OCI-M1 (cell line): ENCODE results near the gene FBXO11.
A peak's percentile ranks its signal among the peaks of the same experiment; 100 is the strongest.
"Not testable (repeated sequence)": the region's sequence is repeated elsewhere in the genome, so short reads cannot be mapped to it uniquely, and the experiment has no call there.

Experiments used
- DNase-seq: peaks from one replicate; lab custom pipeline; 2025; lab: John Stamatoyannopoulos, UW

Gene FBXO11

GRCh38 chr2:47906157-47907038 lies at the start of gene FBXO11:
TSS of gene FBXO11 (minus strand) at chr2:47906498. CDS start at chr2:47905720, 778 bp downstream.
- DNase-seq: peak; percentile 98

DNA sequence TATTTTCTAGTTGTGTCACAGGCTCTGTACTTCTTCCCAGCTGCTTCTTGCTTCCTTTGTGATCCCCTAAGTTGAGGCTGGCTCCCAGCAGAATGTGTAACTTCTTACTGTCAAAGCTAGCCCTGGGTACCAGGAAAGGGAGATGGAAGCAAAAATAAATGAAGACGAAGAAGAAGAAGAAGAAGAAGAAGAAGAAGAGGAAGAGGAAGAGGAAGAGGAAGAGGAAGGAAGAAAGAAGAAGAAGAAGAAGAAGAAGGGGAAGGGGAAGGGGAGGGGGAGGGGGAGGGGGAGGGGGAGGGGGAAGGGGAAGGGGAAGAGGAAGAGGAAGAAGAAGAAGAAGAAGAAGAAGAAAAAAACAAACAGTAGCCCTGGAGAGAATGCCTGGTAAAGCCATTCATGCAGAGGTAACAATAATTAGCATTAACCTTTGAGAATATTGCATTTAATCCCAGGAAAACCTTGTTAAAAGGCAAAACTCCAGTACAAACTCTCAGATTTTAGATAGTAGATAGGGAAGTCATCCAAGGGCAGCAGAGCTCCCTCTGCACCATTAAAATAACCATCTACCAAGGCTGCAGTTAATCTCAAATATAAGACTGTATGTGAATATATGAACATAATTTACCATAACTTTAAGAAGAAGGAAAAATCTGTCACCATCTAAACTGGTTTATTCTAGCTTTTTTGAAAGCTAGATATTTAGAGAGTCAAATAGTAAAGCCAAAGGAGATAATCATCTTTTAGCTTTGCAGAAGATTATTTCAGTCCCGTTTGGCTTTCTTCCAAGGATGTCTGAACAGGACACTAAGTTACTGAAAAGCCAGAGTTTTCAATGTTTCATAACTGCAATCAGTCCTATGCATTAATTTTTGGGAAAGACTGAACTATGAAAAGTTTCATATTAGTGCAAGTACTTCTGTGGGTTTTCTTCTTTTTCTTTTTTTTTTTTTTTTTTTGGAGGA lies 44.3 kb upstream of the FBXO11 start:
- no peak for DNase-seq

GRCh38 chr2:47946593-47946992 lies 40.3 kb upstream of the FBXO11 start:
- no peak for DNase-seq

GRCh38 chr2:47945046-47945781 lies 38.9 kb upstream of the FBXO11 start:
- no peak for DNase-seq

GRCh38 chr2:47941936-47942335 lies 35.6 kb upstream of the FBXO11 start:
- DNase-seq: no peak

DNA sequence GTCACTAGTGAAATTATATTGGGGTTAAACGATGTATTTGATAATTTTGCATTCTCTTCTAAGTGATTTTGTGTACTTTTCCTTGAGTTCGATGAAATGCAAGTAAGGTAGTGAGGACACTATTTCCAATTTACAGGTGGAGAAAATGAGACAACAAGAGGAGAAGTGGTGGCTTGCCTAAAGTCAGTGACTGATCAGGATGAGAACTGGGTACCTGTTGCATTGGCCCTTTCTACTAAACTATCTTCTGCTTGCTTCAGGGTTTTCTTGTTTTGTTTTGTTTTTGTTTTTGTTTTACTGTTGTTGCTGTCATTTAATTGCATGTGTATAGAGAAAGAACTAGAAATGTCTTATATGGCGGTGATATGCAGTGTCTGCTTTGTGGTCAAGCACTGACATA lies 31.4 kb upstream of the FBXO11 start:
- DNase-seq: no peak

GRCh38 chr2:47935071-47935470 lies 28.8 kb upstream of the FBXO11 start:
- DNase-seq: no peak

- no peak for DNase-seq
Measured at GRCh38 chr2:47918043-47918442, 11.7 kb upstream of the FBXO11 start.

DNA sequence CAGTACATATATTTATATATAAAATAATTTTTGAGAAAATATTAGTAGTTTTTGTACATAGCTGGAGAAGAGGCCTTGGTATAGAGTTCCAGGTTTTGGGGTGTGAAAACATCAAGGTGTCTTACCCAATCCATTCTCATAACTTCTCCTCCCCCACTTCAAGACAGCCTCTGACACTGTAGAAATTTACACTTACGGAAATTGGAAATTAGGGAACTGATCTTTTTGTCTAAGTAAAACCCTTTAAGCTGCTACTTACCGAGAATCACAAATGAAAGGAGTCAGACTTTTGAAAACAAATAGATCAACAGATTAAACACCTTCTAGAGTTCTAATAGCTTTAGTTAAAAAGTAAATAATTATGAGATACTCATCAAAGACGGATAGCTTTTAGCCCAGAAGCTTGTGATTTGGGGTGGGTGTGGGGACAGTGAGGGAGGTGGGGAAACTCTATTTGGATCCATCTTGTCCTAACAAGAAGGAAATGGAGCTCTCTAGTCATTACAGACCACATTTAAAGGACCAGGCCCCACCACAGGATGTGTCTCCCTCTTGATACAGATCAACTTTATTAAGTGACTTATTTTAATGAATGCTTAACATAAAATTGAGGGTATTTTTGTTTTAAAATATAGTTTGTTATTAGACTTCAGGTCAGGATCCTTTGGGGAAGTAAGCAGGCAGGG lies 11.1 kb upstream of the FBXO11 start:
- no peak for DNase-seq

DNA sequence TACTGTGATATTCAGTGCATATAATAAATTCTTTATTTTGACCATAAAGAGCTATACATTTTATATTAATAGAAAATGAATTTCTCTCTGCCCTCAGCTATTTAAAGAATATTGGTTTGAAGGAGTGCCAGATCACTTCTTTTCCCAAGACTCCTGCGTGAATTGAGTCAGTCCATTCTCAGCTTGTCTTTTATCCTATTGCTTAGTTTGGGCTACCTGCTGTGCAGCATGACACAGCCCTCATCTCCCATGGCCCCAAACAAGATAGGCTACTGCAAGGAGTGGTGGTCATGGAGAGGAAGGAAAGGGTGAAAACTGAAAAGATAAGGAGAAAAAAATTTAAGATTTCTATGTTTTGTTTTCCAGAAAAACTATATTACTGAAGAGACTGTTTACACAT lies 10.1 kb upstream of the FBXO11 start:
- no peak for DNase-seq

DNA sequence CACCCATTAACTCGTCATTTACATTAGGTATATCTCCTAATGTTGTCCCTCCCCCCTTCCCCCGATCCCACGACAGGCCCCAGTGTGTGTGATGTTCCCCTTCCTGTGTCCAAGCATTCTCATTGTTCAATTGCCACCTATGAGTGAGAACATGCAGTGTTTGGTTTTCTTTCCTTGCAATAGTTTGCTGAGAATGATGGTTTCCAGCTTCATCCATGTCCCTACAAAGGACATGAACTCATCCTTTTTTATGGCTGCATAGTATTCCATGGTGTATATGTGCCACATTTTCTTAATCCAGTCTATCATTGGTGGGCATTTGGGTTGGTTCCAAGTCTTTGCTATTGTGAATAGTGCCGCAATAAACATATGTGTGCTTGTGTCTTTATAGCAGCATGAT lies 4.4 kb upstream of the FBXO11 start:
- DNase-seq: not testable (repeated sequence)

- no peak for DNase-seq
Measured at GRCh38 chr2:47908682-47909081, 2.4 kb upstream of the FBXO11 start.

DNA sequence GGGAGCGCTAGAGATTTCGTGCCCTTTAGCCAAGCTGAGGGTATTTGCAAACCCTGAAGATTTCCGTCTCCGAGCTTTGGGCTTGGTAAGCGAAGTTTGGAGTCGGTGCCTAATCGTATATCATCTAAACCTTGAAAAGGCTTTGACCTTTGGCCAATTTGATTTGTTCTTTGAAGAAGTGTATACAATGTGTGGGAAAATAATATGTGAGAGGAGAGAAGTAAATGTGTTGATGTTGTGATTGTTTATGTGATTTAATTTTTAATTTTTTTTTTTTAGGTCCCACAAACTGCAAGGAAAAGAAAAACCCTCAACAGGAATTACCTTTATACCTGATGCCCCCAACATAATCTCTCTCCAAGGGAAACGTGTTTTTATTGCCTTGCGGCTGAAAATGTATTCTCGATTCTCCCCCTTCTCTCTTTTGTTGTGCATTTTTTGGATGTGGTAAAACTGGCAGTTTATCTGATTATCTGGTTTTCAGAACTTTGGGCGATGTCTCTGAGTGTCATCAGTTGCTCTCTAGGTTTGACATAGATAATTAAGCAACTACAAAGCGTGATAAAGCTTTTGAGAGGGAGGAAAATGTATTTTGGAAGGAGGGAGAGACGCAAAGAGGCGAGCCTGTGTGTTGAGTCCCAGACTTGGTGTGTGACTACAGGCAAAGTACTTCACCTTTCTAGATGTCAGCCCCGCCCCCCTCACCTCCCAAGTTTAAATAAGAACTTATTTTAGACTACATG lies 912 bp upstream of the FBXO11 start:
- peak; percentile 79 for DNase-seq

DNA sequence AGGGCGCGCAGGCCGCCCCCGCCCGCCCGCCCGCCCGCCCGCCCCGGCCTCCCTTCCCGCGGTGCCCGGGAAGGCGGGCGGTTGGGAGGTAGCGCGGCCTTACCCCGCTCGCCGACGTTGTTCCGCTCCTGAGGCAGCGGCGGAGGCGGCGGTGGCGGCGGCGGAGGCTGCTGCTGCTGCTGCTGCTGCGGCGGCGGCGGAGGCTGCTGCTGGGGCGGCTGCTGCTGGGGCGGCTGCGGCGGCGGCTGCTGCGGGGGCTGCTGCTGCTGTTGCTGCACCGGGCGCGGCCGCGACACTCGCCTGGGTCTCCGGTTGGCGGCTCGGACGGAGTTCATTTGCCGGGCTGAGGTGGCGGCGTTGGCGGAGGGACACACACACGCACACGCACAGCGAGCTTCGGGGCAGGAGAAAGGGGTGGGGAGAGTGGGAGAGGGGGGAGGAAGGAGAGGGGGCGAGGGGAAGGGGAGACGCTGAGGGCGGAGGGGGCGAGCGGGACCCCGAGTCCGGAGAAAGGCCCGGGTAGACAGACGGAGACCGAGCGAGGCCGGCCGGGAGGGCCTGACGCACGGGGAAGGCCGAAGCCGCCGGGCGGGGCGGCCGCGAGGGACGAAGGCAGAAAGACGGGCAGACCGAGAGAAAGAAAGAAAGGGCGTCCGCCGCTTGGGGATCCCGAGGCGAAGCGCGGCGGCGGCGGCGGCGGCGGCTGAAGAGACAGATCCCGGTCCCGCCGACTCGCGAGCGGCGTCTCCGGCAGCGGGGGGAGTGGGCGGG lies 727 bp downstream of the FBXO11 start:
- DNase-seq: peak; percentile 73

DNA sequence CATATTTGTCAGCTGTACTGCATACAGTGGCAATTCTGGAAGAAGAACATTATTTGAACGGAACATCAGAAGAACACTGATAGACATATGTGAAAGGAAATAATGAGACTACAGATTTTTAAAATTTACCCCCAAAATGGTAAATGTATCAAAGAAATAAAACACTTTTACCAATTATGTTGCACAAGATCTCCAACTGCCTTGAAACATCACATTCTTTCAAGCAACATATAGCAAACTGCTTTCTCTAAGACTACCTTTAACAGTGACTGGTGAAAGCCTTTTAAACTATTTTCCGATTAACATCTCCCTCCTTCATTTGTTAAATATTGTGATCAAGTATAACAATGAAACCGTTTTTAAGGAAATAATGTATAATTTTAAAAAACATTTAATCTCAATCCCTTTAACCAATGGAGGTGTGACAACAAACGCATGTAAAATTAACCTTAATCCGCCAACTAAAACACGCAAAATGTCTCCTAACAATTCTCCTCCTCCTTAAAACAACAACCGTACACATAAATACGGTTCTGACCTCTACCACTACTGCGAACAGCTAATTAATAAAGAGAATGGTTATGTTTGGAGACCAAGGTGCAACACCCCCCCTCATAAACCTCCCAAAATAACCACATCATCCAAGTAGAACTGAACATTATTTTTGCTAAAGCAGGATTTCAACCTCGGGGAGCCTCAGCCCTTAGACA lies 2.4 kb downstream of the FBXO11 start:
- peak; percentile 47 for DNase-seq

DNA sequence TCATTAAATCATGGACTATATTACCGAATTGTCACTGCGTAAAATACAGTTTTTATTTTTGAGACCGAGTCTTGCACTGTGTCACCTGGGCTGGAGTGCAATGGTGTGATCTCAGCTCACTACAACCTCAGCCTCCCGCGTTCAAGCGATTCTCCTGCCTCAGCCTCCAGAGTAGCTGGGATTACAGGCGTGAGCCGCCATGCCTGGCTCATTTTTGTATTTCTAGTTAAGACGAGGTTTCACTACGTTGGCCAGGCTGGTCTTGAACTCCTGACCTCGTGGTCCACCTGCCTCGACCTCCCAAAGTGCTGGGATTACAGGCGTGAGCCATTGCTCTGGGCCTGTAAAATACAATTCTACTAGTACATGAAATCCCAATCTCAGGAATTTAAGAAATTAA lies 4.4 kb downstream of the FBXO11 start:
- not testable (repeated sequence) for DNase-seq

- DNase-seq: no peak
Measured at GRCh38 chr2:47900857-47901256, 5.4 kb downstream of the FBXO11 start.

DNA sequence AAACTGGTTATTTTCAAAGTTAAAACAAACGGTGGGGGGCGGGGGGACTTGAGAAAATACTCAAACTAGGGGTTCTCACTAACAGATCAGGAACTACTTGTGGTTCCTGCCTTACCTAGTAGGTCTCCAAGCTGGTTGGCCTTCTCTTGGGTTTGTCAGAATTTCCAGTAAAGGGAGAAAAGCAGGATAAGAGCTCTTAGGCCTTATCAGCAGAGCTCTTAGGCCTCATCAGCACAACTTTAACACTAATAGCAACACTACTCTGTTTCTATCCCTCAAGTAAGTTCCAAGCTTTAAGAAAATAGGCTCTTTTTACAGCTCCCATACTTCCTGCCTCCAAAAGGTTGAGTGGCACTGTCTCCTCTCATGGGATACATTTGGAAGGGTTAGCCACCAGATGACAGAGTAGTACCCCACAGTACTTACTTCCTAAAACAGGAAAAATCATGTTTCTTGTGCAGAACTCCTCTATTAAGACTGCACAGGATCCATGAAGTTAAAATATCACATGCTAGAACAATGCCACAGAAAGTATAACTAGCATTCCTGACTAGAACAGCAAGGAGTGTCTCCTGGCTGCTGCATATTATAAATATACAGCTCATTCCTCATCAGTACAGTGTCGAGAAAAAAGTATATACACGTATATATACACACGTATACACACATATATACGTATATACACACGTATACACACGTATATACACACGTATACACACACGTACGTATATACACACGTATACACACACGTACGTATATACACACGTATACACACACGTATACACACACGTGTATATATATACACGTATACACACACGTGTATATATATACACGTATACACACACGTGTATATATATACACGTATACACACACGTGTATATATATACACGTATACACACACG lies 6.1 kb downstream of the FBXO11 start:
- DNase-seq: peak; percentile 51
